HepG2 (cell line): ENCODE data around the gene DLX6. TPM values are rescaled to one million over a fixed set of nuclear protein-coding genes. Genes with fewer than 3 reads are reported as not detected.

Source experiments
- CHCHD3 ChIP-seq: sonication (generic); formaldehyde crosslinking; IDR thresholded peaks from 2 replicates; pipeline ENCODE4 v1.8.0; 2022; ENCODE audit warnings: mild to moderate bottlenecking, missing genetic modification reagents, moderate library complexity
- ELF4 ChIP-seq: sonication (generic); formaldehyde crosslinking; IDR thresholded peaks from 2 replicates; pipeline ENCODE4 v1.5.0; 2020; ENCODE audit warnings: missing genetic modification reagents, mild to moderate bottlenecking, moderate library complexity, borderline replicate concordance
- ETV5 ChIP-seq: IDR thresholded peaks from 2 replicates; pipeline ENCODE4 v1.6.1; 2018; ENCODE audit warnings: missing biosample characterization, missing genetic modification reagents, inconsistent platforms, borderline replicate concordance
- ETV6 ChIP-seq: sonication (generic); formaldehyde crosslinking; conservative IDR thresholded peaks from 2 replicates; pipeline ENCODE4 v1.4.0; 2020; ENCODE audit warnings: missing genetic modification reagents
- FOXM1 ChIP-seq: sonication (generic); formaldehyde crosslinking; IDR thresholded peaks from 2 replicates; pipeline ENCODE4 v1.5.0; 2020; ENCODE audit warnings: missing genetic modification reagents
- GABPA ChIP-seq, 2 experiments: IDR thresholded peaks; 2 replicates each; pipeline ENCODE4 v1.6.1; 2011 to 2016; ENCODE audit warnings: low read depth in 2 of 2, low read length in 1 of 2, missing biosample characterization in 1 of 2, missing genetic modification characterization in 1 of 2
- HNRNPK ChIP-seq: fragments of 200-400 bp; formaldehyde crosslinking; IDR thresholded peaks from 2 replicates; pipeline ENCODE4 v1.6.1; 2018; ENCODE audit warnings: low read length, low read depth, moderate library complexity, mild to moderate bottlenecking; ENCODE audit not compliant: poor library complexity, severe bottlenecking
- HOXA5 ChIP-seq: sonication (generic); formaldehyde crosslinking; IDR thresholded peaks from 2 replicates; pipeline ENCODE4 v1.4.0; 2020; ENCODE audit warnings: missing genetic modification reagents
- MTA3 ChIP-seq: sonication (generic); formaldehyde crosslinking; IDR thresholded peaks from 2 replicates; pipeline ENCODE4 v1.4.0; 2020; ENCODE audit warnings: missing genetic modification reagents
- NCOA1 ChIP-seq: sonication (generic); formaldehyde crosslinking; IDR thresholded peaks from 2 replicates; pipeline ENCODE4 v1.9.0; 2021; ENCODE audit warnings: missing genetic modification reagents
- NFATC3 ChIP-seq: sonication (generic); formaldehyde crosslinking; IDR thresholded peaks from 2 replicates; pipeline ENCODE4 v1.5.1; 2020; ENCODE audit warnings: mild to moderate bottlenecking, missing genetic modification reagents
- NR1H2 ChIP-seq: sonication (generic); formaldehyde crosslinking; IDR thresholded peaks from 2 replicates; pipeline ENCODE4 v1.8.1; 2022; ENCODE audit warnings: low read depth, missing genetic modification reagents, borderline replicate concordance
- RARG ChIP-seq: sonication (generic); formaldehyde crosslinking; IDR thresholded peaks from 2 replicates; pipeline ENCODE4 v1.4.0; 2020; ENCODE audit warnings: low read depth, mild to moderate bottlenecking, missing genetic modification reagents
- RFXAP ChIP-seq: sonication (generic); formaldehyde crosslinking; IDR thresholded peaks from 2 replicates; pipeline ENCODE4 v1.4.0; 2020; ENCODE audit warnings: missing genetic modification reagents, borderline replicate concordance
- SNAI1 ChIP-seq: sonication (generic); formaldehyde crosslinking; IDR thresholded peaks from 2 replicates; pipeline ENCODE4 v1.5.0; 2020; ENCODE audit warnings: mild to moderate bottlenecking, missing genetic modification reagents, borderline replicate concordance
- SUZ12 ChIP-seq: fragments of 150-350 bp; IDR thresholded peaks from 2 replicates; pipeline ENCODE4 v1.6.1; 2014; ENCODE audit warnings: low read depth, low read length
- TMF1 ChIP-seq: sonication (generic); formaldehyde crosslinking; IDR thresholded peaks from 2 replicates; pipeline ENCODE4 v1.8.1; 2022; ENCODE audit warnings: low read depth, missing genetic modification reagents
- ZKSCAN5 ChIP-seq: sonication (generic); formaldehyde crosslinking; IDR thresholded peaks from 2 replicates; pipeline ENCODE4 v1.5.1; 2020; ENCODE audit warnings: mild to moderate bottlenecking, missing genetic modification reagents
- ZNF234 ChIP-seq: sonication (generic); formaldehyde crosslinking; conservative IDR thresholded peaks from 2 replicates; pipeline ENCODE4 v1.5.1; 2020; ENCODE audit warnings: mild to moderate bottlenecking, missing genetic modification reagents
- ZNF567 ChIP-seq: sonication (generic); formaldehyde crosslinking; IDR thresholded peaks from 2 replicates; pipeline ENCODE4 v1.8.1; 2023; ENCODE audit warnings: mild to moderate bottlenecking, missing genetic modification reagents, borderline replicate concordance
- ZNF605 ChIP-seq: sonication (generic); formaldehyde crosslinking; IDR thresholded peaks from 2 replicates; pipeline ENCODE4 v1.8.0; 2022; ENCODE audit warnings: mild to moderate bottlenecking, missing genetic modification reagents
- ZNF75D ChIP-seq: sonication (generic); formaldehyde crosslinking; IDR thresholded peaks from 2 replicates; pipeline ENCODE4 v1.8.1; 2023; ENCODE audit warnings: missing genetic modification reagents, mild to moderate bottlenecking, borderline replicate concordance
- ZNF841 ChIP-seq: sonication (generic); formaldehyde crosslinking; IDR thresholded peaks from 2 replicates; pipeline ENCODE4 v1.8.1; 2023; ENCODE audit warnings: missing genetic modification reagents, borderline replicate concordance
- polyA plus RNA-seq, 8 experiments: library from polyadenylated mRNA; depleted of rRNA in 3 of 8; stranded (reverse) in 7 of 8; unstranded in 1 of 8; fragments of >200 nt; fragmentation: Illumina TruSeq in 4 of 8; extraction: Trizol in 4 of 8; gene quantifications; 2 replicates each; pipeline versions ENCODE4 v1.2.1 to v1.2.3, GENCODE V29; 2011 to 2016; ENCODE audit warnings: low read depth in 4 of 8, missing spikeins in 1 of 8, mixed read lengths in 1 of 8; ENCODE audit not compliant: insufficient read depth in 1 of 8
- total RNA-seq, 5 experiments: library from RNA; depleted of rRNA; stranded (reverse); fragments of >200 nt; fragmentation: Illumina TruSeq; extraction: Trizol; gene quantifications; 2 replicates each; pipeline ENCODE4 v1.2.3, GENCODE V29; 2016; ENCODE audit warnings: low read depth in 1 of 5
- TF ChIP-seq, protein P1 (sequence below): sonication (generic); formaldehyde crosslinking; IDR thresholded peaks from 2 replicates; pipeline ENCODE4 v1.4.0; 2020; ENCODE audit warnings: mild to moderate bottlenecking, missing genetic modification reagents
- TF ChIP-seq, protein P2 (sequence below): sonication (generic); formaldehyde crosslinking; IDR thresholded peaks from 2 replicates; pipeline ENCODE4 v1.5.1; 2020; ENCODE audit warnings: missing genetic modification reagents, mild to moderate bottlenecking, borderline replicate concordance
- TF ChIP-seq, protein P3 (sequence below): IDR thresholded peaks from 2 replicates; pipeline ENCODE4 v1.6.1; 2018; ENCODE audit warnings: missing genetic modification reagents
- TF ChIP-seq, protein P4 (sequence below): sonication (generic); formaldehyde crosslinking; IDR thresholded peaks from 2 replicates; pipeline ENCODE4 v1.4.0; 2020; ENCODE audit warnings: mild to moderate bottlenecking, missing genetic modification reagents

DLX6 gene
- total and polyA plus RNA-seq, 2 of the 13 experiments (the other 11 are each of a cell fraction or from before 2014, with no cell fraction given), result 3.5 to 5.5 TPM

DNA sequence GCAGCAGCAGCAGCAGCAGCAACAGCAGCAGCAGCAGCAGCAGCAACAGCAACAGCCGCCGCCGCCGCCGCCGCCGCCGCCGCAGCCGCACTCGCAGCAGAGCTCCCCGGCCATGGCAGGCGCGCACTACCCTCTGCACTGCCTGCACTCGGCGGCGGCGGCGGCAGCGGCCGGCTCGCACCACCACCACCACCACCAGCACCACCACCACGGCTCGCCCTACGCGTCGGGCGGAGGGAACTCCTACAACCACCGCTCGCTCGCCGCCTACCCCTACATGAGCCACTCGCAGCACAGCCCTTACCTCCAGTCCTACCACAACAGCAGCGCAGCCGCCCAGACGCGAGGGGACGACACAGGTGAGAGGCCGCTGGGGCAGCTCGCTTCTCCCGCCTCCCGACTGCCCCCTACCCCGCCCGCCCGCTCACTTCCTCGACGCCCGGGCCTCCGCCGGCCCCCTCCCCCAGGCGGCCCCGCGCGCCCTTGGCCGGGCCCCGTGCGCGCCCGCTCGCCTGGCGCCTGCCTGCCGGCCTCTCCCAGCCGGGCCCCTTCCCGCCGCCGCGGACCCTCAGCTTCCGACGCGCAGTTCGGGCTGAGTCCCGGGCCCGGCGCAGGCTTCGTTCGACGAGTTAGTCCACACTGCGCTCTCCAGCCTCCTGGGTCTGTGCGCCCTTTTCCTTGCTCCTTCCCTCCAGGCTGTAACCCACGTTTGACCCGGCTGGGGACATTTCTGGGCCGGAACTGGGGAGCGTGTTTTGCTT is 882 bp downstream of the DLX6 start (continued):
- TF ChIP-seq RFXAP (CRISPR knock-in tag) (no peak), CHCHD3 (CRISPR knock-in tag) (no peak), RARG (CRISPR knock-in tag) (no peak), ZNF605 (no peak; the same call in 1 of the 2 replicates), ETV5 (no peak; the same call in 1 of the 2 replicates), ZNF567 (CRISPR knock-in tag) (no peak), NCOA1 (CRISPR knock-in tag) (no peak), TMF1 (CRISPR knock-in tag) (peak; percentile 25; the same call in 1 of the 2 replicates), GABPA (IDR thresholded peaks at IDR 0.05; ENCODE audit: low read depth, low read length) (no peak), GABPA (CRISPR knock-in tag; IDR thresholded peaks at IDR 0.05; ENCODE audit: low read depth) (no peak), NR1H2 (CRISPR knock-in tag) (0 out of 2 replicates have a peak, but pooled peaks have one; percentile 33), ZKSCAN5 (CRISPR knock-in tag) (no peak), HOXA5 (CRISPR knock-in tag) (no peak), ETV6 (CRISPR knock-in tag) (no peak), FOXM1 (CRISPR knock-in tag) (no peak), SNAI1 (CRISPR knock-in tag) (no peak), SUZ12 (no peak), ZNF75D (CRISPR knock-in tag) (no peak), MTA3 (CRISPR knock-in tag) (no peak), NFATC3 (CRISPR knock-in tag) (no peak), ELF4 (CRISPR knock-in tag) (no peak), ZNF234 (CRISPR knock-in tag) (no peak), HNRNPK (peak; percentile 18), ZNF841 (CRISPR knock-in tag) (peak; percentile 57; the same call in 1 of the 2 replicates)
- TF ChIP-seq, protein P1, sequence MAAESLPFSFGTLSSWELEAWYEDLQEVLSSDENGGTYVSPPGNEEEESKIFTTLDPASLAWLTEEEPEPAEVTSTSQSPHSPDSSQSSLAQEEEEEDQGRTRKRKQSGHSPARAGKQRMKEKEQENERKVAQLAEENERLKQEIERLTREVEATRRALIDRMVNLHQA (CRISPR knock-in tag), result no peak
- TF ChIP-seq, protein P2, sequence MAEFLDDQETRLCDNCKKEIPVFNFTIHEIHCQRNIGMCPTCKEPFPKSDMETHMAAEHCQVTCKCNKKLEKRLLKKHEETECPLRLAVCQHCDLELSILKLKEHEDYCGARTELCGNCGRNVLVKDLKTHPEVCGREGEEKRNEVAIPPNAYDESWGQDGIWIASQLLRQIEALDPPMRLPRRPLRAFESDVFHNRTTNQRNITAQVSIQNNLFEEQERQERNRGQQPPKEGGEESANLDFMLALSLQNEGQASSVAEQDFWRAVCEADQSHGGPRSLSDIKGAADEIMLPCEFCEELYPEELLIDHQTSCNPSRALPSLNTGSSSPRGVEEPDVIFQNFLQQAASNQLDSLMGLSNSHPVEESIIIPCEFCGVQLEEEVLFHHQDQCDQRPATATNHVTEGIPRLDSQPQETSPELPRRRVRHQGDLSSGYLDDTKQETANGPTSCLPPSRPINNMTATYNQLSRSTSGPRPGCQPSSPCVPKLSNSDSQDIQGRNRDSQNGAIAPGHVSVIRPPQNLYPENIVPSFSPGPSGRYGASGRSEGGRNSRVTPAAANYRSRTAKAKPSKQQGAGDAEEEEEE (CRISPR knock-in tag), result 0 out of 2 replicates have a peak, but pooled peaks have one; percentile 31
- TF ChIP-seq, protein P3, sequence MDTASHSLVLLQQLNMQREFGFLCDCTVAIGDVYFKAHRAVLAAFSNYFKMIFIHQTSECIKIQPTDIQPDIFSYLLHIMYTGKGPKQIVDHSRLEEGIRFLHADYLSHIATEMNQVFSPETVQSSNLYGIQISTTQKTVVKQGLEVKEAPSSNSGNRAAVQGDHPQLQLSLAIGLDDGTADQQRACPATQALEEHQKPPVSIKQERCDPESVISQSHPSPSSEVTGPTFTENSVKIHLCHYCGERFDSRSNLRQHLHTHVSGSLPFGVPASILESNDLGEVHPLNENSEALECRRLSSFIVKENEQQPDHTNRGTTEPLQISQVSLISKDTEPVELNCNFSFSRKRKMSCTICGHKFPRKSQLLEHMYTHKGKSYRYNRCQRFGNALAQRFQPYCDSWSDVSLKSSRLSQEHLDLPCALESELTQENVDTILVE, result no peak
- TF ChIP-seq, protein P4, sequence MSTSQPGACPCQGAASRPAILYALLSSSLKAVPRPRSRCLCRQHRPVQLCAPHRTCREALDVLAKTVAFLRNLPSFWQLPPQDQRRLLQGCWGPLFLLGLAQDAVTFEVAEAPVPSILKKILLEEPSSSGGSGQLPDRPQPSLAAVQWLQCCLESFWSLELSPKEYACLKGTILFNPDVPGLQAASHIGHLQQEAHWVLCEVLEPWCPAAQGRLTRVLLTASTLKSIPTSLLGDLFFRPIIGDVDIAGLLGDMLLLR (CRISPR knock-in tag), result no peak
